ENCODE results near the gene ASAP2.

The ASAP2 gene

GRCh38 chr2:9359463-9359862, 152.9 kb downstream of the ASAP2 start:
- no peak for DNase-seq

GRCh38 chr2:9360110-9360509, 153.5 kb downstream of the ASAP2 start:
- DNase-seq: no peak

GRCh38 chr2:9360701-9361100, 154.1 kb downstream of the ASAP2 start:
- DNase-seq: no peak

- DNase-seq: no peak
Observed at GRCh38 chr2:9364373-9364772, 157.8 kb downstream of the ASAP2 start.

- DNase-seq: no peak
Observed at GRCh38 chr2:9364791-9365497, 158.3 kb downstream of the ASAP2 start.

- DNase-seq: no peak
Observed at GRCh38 chr2:9365498-9366019, 158.9 kb downstream of the ASAP2 start.

GRCh38 chr2:9366026-9366425, 159.4 kb downstream of the ASAP2 start:
- no peak for DNase-seq

- DNase-seq: no peak
Observed at GRCh38 chr2:9370746-9371145, 164.1 kb downstream of the ASAP2 start.

GRCh38 chr2:9373047-9373446, 166.4 kb downstream of the ASAP2 start:
- no peak for DNase-seq

- DNase-seq: no peak
Observed at GRCh38 chr2:9373476-9373875, 166.9 kb downstream of the ASAP2 start.

GRCh38 chr2:9374071-9374730, 167.6 kb downstream of the ASAP2 start:
- no peak for DNase-seq

GRCh38 chr2:9375857-9376428, 169.3 kb downstream of the ASAP2 start:
- DNase-seq: no peak

GRCh38 chr2:9377461-9378097, 171.0 kb downstream of the ASAP2 start:
- DNase-seq: no peak

- DNase-seq: no peak
Observed at GRCh38 chr2:9378433-9379390, 172.1 kb downstream of the ASAP2 start.

GRCh38 chr2:9379391-9379755, 172.8 kb downstream of the ASAP2 start:
- DNase-seq: no peak

- DNase-seq: no peak
Observed at GRCh38 chr2:9380702-9381628, 174.4 kb downstream of the ASAP2 start.

GRCh38 chr2:9382604-9383235, 176.1 kb downstream of the ASAP2 start:
- DNase-seq: no peak

- DNase-seq: no peak
Observed at GRCh38 chr2:9384521-9384920, 177.9 kb downstream of the ASAP2 start.

- no peak for DNase-seq
Observed at GRCh38 chr2:9385841-9386240, 179.2 kb downstream of the ASAP2 start.

- DNase-seq: no peak
Observed at GRCh38 chr2:9388199-9388681, 181.6 kb downstream of the ASAP2 start.

Measured in inflammatory macrophage treated with lipopolysaccharide for 4 hours (primary cell).